Measurements from ENCODE around the gene FSTL5.

The FSTL5 gene

GRCh38 chr4:162102713-162103112 lies 61.1 kb downstream of the FSTL5 start:
- no peak for DNase-seq

GRCh38 chr4:162101337-162101736 lies 62.5 kb downstream of the FSTL5 start:
- DNase-seq, result no peak

GRCh38 chr4:162075726-162076125 lies 88.1 kb downstream of the FSTL5 start:
- no peak for DNase-seq

GRCh38 chr4:162061214-162061613 lies 102.6 kb downstream of the FSTL5 start:
- DNase-seq, result no peak

GRCh38 chr4:162059656-162060055 lies 104.1 kb downstream of the FSTL5 start:
- no peak for DNase-seq

GRCh38 chr4:162056990-162057389 lies 106.8 kb downstream of the FSTL5 start:
- DNase-seq, result no peak

GRCh38 chr4:162046135-162046534 lies 117.7 kb downstream of the FSTL5 start:
- no peak for DNase-seq

GRCh38 chr4:162038112-162038511 lies 125.7 kb downstream of the FSTL5 start:
- DNase-seq, result no peak

- DNase-seq, result no peak
Measured at GRCh38 chr4:162017863-162018262, 145.9 kb downstream of the FSTL5 start.

- DNase-seq, result no peak
Measured at GRCh38 chr4:162016991-162017390, 146.8 kb downstream of the FSTL5 start.

GRCh38 chr4:162016219-162016618 lies 147.6 kb downstream of the FSTL5 start:
- no peak for DNase-seq

- no peak for DNase-seq
Measured at GRCh38 chr4:162015090-162015489, 148.7 kb downstream of the FSTL5 start.

GRCh38 chr4:162011089-162011488 lies 152.7 kb downstream of the FSTL5 start:
- no peak for DNase-seq

GRCh38 chr4:162010362-162010761 lies 153.4 kb downstream of the FSTL5 start:
- DNase-seq, result no peak

- DNase-seq, result no peak
Measured at GRCh38 chr4:161992317-161992716, 171.5 kb downstream of the FSTL5 start.

- DNase-seq, result no peak
Measured at GRCh38 chr4:161991811-161992210, 172.0 kb downstream of the FSTL5 start.

- no peak for DNase-seq
Measured at GRCh38 chr4:161990721-161991120, 173.1 kb downstream of the FSTL5 start.

GRCh38 chr4:161988946-161989345 lies 174.9 kb downstream of the FSTL5 start:
- DNase-seq, result no peak

GRCh38 chr4:161987611-161988010 lies 176.2 kb downstream of the FSTL5 start:
- DNase-seq, result no peak

GRCh38 chr4:161952382-161952781 lies 211.4 kb downstream of the FSTL5 start:
- DNase-seq, result no peak

GRCh38 chr4:161949946-161950725 lies 213.7 kb downstream of the FSTL5 start:
- DNase-seq, result no peak

- DNase-seq, result no peak
Measured at GRCh38 chr4:161948026-161948770, 215.6 kb downstream of the FSTL5 start.

- DNase-seq, result no peak
Measured at GRCh38 chr4:161937596-161937995, 226.2 kb downstream of the FSTL5 start.

Data from activated CD4-positive, alpha-beta T cell treated with anti-CD3 and anti-CD28 coated beads, Interleukin-2, amount 50 U/mL, for 16 hours (primary cell).